Epithelial cell of esophagus (primary cell): Measurements from ENCODE around the gene TULP1.

ENCODE experiments used
- DNase-seq: peaks from one replicate; pipeline ENCODE4 v3.0.0; 2010; ENCODE audit warnings: low read depth
- H3K4me3 ChIP-seq: 2 replicates; pipeline ENCODE4 v1.5.1; 2011; ENCODE audit warnings: mild to moderate bottlenecking, low read length, control low read depth
- TF ChIP-seq, protein P1 (sequence below): IDR thresholded peaks from 2 replicates; pipeline ENCODE4 v1.5.1; 2011; ENCODE audit warnings: low read depth, mild to moderate bottlenecking, low read length, control low read depth, inconsistent platforms; ENCODE audit not compliant: insufficient read depth; ENCODE audit errors: missing control alignments

The TULP1 gene

DNA sequence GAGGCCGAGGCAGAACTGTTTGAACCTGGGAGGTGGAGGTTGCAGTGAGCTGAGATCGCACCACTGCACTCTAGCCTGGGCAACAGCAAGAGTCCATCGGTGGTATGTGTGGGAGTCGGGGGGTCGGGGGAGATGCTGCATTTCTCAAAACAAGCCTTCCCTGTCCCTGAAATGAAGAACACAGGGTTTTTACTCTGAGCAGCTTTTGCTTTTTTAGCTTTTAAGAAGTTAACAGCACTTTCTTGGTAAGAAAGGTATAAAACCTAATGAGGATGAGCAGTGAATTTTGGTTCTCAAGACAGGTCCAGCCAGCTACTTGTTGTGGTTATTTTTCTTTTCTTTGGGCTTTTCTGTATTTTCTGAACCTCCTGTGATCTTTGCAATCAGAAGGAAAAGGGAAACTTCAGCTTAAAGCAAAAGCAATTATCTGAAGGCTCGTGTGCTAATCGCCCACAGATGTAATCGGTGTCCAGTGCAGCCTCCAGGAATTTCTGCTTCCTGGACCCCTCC, 40.8 kb downstream of the TULP1 start:
- no peak for DNase-seq
- H3K4me3 ChIP-seq: no peak overlapping the region
- TF ChIP-seq, protein P1, sequence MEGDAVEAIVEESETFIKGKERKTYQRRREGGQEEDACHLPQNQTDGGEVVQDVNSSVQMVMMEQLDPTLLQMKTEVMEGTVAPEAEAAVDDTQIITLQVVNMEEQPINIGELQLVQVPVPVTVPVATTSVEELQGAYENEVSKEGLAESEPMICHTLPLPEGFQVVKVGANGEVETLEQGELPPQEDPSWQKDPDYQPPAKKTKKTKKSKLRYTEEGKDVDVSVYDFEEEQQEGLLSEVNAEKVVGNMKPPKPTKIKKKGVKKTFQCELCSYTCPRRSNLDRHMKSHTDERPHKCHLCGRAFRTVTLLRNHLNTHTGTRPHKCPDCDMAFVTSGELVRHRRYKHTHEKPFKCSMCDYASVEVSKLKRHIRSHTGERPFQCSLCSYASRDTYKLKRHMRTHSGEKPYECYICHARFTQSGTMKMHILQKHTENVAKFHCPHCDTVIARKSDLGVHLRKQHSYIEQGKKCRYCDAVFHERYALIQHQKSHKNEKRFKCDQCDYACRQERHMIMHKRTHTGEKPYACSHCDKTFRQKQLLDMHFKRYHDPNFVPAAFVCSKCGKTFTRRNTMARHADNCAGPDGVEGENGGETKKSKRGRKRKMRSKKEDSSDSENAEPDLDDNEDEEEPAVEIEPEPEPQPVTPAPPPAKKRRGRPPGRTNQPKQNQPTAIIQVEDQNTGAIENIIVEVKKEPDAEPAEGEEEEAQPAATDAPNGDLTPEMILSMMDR: no peak

DNA sequence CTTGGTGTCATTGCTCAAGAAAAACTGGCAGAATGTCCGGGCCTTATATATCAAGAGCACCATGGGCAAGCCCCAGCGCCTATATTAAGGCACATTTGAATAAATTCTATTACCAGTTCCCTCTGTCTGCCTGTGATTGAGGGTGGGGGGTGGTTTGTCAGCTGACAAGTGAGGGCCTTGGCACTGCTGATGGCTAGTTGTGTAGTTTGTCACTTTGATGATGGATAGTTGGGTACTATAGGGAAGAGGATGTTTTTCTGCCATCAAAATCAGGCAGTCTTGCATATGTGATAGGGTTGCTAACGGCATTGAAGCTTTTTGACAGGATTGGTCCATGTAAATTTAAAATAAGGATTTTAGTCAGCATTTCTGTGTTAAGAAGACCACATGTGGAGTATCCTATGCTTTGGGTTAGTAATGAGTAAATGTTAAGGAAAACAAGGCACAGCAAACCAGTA, 42.0 kb downstream of the TULP1 start:
- peak overlapping the region; percentile 94 for H3K4me3 ChIP-seq
- DNase-seq: no peak
- TF ChIP-seq, protein P1: no peak

DNA sequence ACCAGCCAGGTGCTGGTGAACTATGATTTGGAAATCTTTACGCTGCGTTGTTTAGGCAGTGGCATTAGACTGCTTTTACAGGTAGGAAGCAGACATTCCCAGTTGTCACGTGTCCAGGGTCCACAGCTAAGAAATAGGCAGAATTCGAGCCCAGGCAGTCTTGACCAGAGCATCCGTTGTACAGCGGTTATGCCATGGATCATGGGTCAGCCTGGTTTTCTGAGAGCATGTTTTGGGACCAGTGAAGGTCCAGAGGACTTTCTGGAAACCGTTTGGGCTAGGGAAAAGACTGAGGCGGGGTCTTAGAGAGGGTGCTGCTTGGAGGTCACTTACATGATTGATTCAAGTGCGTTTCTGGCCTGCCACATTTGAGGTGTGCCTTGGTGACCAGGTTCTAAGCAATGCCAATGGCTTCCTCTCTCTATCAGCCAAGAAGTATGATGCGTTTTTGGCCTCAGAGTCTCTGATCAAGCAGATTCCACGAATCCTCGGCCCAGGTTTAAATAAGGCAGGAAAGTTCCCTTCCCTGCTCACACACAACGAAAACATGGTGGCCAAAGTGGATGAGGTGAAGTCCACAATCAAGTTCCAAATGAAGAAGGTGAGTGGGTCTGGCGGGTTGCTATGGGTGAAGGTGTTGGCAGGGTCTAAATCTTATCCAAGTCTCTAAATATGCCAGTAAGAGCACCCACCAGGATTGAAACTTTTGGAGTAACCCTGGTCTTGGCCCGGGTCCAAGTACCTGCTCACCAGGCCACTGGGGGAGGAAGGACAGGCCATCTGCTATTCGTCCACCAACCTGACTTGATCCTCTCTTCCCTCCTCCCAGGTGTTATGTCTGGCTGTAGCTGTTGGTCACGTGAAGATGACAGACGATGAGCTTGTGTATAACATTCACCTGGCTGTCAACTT, 42.7 kb downstream of the TULP1 start:
- peak overlapping the region; percentile 94 for H3K4me3 ChIP-seq
- TF ChIP-seq, protein P1: no peak

DNA sequence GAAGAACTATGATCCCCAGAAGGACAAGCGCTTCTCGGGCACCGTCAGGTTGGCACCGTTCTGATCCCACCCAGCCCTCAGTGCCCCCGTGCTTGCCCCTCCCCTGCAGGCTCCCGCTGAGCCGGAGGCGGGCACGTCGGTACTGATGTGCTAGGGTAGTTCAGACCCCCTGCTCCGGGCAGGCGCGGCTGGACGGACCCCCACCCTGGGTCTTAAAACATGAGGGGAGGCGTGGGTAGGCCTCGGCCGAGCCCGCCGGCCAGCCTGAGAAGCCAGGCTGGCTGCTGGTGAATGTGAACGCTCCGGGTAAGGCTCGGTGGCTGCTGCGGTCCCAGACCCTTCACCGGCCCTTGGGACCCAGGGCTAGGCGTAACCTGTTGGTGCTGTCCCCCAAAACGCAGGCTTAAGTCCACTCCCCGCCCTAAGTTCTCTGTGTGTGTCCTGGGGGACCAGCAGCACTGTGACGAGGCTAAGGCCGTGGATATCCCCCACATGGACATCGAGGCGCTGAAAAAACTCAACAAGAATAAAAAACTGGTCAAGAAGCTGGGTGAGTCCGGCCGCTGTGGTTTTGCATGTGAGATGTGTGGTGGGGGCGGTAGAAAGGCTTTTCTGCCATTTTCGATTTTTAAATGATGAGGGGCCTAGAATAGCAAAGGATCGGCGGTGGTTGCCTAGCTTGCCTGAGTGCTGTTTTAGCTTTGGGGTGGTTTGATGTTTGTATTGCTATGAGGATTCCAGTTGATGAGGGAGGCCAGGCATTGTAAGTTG, 43.5 kb downstream of the TULP1 start:
- TF ChIP-seq, protein P1: no peak
- peak overlapping the region; percentile 94 for H3K4me3 ChIP-seq
- DNase-seq: no peak

More for the DNA sequence above, 42.7 kb downstream of the TULP1 start:
- peak; percentile 65 for DNase-seq

DNA sequence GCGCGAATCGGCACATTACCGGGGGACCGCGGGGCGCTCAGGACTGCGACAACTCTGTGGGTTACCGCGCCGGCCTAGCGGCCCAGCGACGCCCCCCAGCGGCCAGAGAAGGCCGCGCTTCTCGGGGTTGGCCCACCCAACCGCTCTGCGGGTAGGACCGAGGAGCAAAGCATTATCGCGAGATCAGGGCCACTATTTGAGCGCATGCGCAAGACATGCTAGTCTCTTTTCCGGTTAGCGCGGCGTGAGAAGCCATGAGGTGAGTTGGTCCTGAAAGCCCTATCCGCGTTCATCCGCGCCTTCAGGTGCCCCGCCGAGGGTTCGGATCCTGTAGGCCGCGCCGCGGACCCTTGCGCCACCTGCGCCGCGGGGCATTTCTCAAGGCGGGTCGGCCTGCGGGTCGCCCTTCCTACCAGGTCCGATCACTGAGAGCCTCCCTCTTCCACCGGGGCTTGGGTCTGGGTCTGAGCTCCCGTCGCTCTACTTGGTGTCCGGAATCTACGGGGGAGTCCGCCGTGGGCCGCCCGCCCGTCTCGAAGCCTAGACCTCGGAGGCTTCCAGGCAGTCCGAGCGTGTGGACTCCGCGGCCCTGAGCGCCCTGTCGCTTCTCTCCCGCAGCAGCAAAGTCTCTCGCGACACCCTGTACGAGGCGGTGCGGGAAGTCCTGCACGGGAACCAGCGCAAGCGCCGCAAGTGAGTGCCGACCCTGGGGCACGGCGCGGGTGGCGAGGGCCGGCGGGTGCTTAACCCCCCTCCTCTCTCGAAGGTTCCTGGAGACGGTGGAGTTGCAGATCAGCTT, 44.3 kb downstream of the TULP1 start, which contains the start of gene RPL10A:
Gene RPL10A (plus strand): TSS at position 221 of the 799 bp plus-strand sequence. CDS start 34 bp downstream, at position 255.
- DNase-seq: peak; percentile 95
- peak within 1 kb of the TSS; percentile 94 for H3K4me3 ChIP-seq
- TF ChIP-seq, protein P1: peak; percentile 92

DNA sequence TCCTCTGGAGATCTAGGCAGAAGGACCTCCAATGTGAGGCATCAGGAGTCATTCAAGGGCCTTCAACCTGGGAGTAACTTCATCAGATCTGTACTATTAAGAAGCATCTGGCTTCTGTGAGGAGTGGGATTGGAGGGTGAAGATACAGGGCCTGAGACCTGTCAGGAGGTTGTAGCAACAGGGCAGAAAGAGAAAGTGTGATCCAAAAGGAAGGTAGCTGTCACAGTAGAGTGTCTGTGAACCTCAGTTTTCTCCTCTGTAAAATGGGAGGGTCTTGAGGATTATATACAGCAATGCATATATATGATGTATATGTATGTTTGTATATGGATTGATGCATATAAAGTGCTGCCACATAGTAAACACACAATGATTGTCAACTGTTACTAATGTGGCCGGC, 47.0 kb downstream of the TULP1 start:
- TF ChIP-seq, protein P1: no peak
- no peak for DNase-seq
- no peak overlapping the region for H3K4me3 ChIP-seq
